ENCODE measurements around the gene ANKRD30BL.
"Not testable (repeated sequence)": the region's sequence is repeated elsewhere in the genome, so short reads cannot be mapped to it uniquely, and the experiment has no call there.

The ANKRD30BL gene, protein sequence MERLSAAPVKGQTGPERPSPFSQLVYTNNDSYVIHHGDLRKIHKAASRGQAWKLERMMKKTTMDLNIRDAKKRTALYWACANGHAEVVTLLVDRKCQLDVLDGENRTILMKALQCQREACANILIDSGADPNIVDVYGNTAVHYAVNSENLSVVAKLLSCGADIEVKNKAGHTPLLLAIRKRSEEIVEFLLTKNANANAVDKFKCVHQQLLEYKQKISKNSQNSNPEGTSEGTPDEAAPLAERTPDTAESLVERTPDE

GRCh38 chr2:132161161-132162124, at the start of gene ANKRD30BL:
Gene ANKRD30BL, minus strand, starts transcription at chr2:132161952. Its CDS starts 247 bp downstream, at chr2:132161705.
- not testable (repeated sequence) for FAIRE-seq; DNase-seq (ENCODE audit: insufficient read length, low spot score)

- not testable (repeated sequence) for FAIRE-seq; DNase-seq (ENCODE audit: insufficient read length, low spot score)
Observed at GRCh38 chr2:132202866-132203265, 41.1 kb upstream of the ANKRD30BL start.

GRCh38 chr2:132192854-132193253, 31.1 kb upstream of the ANKRD30BL start:
- FAIRE-seq; DNase-seq (ENCODE audit: insufficient read length, low spot score): not testable (repeated sequence)

DNA sequence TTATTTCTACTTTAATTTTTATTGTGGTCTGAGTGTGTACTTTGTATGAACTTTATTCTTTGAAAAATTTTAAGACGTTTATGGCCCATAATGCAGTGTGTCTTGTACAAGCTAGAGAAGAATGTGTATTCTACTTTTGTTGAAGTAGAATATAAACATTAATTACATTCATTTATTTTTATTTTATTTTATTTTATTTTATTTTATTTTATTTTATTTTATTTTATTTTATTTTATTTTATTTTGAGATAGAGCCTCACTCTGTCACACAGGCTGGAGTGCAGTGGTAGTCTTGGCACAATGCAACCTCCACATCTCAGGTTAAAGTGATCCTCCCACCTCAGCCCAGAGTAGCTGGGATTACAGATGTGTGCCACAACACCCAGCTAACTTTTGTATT, 5.3 kb upstream of the ANKRD30BL start:
- not testable (repeated sequence) for FAIRE-seq; DNase-seq (ENCODE audit: insufficient read length, low spot score)

DNA sequence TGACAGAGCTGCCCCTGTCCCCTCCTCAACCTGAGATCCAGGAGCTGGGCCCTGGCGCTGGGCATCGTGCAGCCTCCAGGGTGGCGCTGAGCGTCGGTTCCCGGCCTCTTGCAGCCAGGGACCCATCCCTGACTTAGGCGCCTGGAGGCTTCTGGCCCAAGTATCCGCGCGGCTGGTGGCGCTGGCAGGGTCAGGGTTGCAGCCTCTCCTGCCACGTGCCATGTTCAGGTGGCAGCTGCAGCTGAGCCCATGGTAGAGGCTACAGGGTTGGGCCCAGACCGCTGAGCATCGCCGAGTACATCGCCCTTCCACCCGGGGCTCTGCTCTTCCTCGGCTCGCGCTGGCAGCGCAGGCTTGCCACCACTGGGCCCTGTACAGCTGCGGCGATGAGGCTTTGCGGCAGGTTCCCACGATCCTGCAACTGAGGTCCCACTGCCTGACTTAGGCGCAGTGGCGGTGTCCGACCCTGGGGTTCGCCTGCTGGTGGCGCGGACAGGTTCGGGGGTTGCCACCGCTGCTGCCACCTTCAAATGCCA, 441 bp upstream of the ANKRD30BL start:
- FAIRE-seq; DNase-seq (ENCODE audit: insufficient read length, low spot score): not testable (repeated sequence)

- FAIRE-seq = not testable (repeated sequence)
Observed at GRCh38 chr2:132146774-132147173, 15.0 kb downstream of the ANKRD30BL start.

More at GRCh38 chr2:132146774-132147173, 15.0 kb downstream of the ANKRD30BL start:
- not testable (repeated sequence) for DNase-seq (ENCODE audit: insufficient read length, low spot score)
